ENCODE measurements around the gene HHIP.

The HHIP gene

DNA sequence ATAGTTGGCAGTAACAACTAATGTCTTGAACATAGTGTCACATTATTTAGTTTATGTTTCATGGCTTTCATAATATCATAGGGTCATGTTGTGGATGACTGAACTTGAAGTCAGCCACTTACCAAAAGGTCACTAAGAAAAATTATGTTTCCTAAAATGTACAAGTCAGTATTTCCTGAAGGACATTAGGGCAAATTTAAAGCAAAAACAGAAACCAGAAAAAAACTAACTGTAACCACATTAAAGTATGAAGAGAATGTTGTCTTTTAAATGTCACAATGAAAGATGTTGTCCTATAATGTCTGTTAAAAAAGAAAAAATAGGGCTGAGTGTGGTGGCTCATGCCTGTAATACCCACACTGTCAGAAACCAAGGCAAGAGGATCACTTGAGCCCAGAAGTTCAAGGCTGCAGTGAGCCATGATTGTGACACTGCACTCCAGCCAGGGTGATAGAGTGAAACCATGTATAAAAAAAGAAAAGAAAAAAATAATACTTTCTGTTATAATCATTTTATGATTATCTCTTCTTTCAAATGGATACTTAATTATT lies 55.8 kb downstream of the HHIP start:
- H3K36me3 ChIP-seq, result no peaks in the 10 kb centered on the region
- no peaks in the 10 kb centered on the region for H3K9me3 ChIP-seq
- no peaks in the 10 kb centered on the region for H4K20me1 ChIP-seq
- no peak for TF ChIP-seq Cebpa-rat (IDR thresholded peaks at IDR 0.05)
- H3K4me2 ChIP-seq, result no peak overlapping the region
- H3K27ac ChIP-seq, result no peak overlapping the region
- no peak overlapping the region for H3K4me3 ChIP-seq
- H3K27me3 ChIP-seq, result no peaks in the 10 kb centered on the region
- H3K4me1 ChIP-seq, result no peaks in the 10 kb centered on the region
- no peak overlapping the region for H3K9ac ChIP-seq

DNA sequence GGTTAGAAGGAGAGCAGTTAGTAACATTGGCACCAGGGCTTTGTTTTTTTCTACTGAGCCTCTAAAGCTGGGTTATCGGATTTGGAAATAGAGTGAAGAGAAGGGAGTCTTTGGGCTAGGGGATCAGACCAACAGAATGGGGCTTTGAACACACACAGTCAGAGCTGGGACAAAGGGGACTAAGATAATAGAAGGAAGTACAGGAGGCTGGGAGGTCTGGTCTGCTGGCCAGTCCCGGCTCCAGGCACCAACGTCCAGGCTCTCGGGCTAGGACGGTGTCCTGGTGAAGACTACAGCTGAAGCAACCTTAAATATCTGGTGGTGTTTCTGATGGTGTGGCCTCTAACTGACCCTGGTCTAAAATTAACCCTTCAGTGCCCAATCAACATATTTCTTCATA lies 57.5 kb downstream of the HHIP start:
- Histone ChIP-seq H4K20me1 (no peaks in the 10 kb centered on the region), H3K4me2 (no peak overlapping the region), H3K9me3 (no peaks in the 10 kb centered on the region), H3K27me3 (no peaks in the 10 kb centered on the region), H3K9ac (no peak overlapping the region), H3K36me3 (no peaks in the 10 kb centered on the region), H3K4me1 (no peaks in the 10 kb centered on the region), H3K4me3 (no peak overlapping the region), H3K27ac (no peak overlapping the region)
- no peak for TF ChIP-seq Cebpa-rat (IDR thresholded peaks at IDR 0.05)

DNA sequence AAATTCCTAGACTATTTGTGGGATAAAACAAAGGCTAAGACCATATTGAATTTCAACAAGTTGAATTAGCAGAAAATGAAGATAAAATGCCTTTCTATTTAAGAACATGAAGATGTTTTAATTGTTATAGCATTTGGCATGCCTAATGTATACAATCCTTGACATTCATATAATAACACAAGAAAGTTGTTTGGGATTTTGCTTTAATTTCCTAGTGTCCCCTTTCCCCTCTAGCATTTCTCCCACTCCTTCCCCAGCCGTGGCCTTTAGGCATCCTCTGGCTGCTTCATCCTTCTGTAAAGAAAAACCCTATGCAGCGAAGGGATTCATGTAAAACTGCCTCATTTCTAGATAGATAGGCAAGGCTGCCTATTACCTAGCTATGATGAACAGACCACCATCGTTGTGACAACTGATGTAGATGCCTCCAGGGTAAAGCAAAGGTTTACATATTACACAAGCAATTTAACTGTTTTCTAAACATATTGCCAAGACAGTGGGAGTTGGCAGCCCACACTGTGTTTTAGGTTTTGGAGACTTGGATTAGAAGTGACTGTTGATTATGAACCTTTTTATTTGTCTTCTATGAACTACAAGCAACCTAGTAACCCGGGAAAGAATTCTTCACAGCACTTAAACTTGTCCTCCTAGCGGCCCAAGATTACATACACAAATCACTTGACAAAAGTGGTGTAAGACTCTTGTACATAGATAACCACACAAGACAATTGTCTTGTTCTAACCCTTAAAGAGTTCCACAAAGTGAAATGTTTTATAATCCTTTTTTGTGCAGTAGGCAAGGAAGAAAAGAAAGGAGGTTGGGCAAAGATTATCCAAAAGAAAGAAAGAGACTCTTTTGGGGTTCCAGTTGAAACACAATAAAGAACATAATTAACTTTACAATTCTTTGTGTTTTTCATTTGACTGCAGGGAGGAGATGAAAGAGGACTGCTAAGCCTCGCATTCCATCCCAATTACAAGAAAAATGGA lies 59.9 kb downstream of the HHIP start:
- H3K9me3 ChIP-seq, result no peaks in the 10 kb centered on the region
- TF ChIP-seq Cebpa-rat (IDR thresholded peaks at IDR 0.05), result no peak
- no peak overlapping the region for H3K9ac ChIP-seq
- H3K36me3 ChIP-seq, result no peaks in the 10 kb centered on the region
- no peak overlapping the region for H3K4me3 ChIP-seq
- H3K4me2 ChIP-seq, result no peak overlapping the region
- no peaks in the 10 kb centered on the region for H3K4me1 ChIP-seq
- no peaks in the 10 kb centered on the region for H4K20me1 ChIP-seq
- no peaks in the 10 kb centered on the region for H3K27me3 ChIP-seq
- no peak overlapping the region for H3K27ac ChIP-seq

DNA sequence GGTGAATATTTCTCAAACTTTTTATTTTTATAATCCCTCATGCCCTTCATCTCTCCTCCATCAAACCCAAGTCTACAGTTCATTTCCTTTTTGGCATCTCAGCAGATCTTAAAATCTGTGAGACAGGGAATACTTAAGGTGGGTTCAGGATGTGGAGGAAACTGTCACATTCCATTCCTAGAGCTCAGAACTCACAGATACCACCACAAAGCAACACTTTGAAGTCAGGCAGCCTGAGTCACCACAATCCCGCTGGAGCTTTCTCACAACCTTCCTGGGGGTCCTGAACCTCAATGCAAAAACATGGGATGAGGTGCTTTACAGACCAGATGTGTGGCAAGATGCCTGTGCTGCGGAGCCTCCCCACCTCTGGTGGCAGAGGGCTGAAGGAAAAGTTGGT lies 63.2 kb downstream of the HHIP start:
- Histone ChIP-seq H3K36me3 (no peaks in the 10 kb centered on the region), H3K4me2 (no peak overlapping the region), H3K9me3 (no peaks in the 10 kb centered on the region)

DNA sequence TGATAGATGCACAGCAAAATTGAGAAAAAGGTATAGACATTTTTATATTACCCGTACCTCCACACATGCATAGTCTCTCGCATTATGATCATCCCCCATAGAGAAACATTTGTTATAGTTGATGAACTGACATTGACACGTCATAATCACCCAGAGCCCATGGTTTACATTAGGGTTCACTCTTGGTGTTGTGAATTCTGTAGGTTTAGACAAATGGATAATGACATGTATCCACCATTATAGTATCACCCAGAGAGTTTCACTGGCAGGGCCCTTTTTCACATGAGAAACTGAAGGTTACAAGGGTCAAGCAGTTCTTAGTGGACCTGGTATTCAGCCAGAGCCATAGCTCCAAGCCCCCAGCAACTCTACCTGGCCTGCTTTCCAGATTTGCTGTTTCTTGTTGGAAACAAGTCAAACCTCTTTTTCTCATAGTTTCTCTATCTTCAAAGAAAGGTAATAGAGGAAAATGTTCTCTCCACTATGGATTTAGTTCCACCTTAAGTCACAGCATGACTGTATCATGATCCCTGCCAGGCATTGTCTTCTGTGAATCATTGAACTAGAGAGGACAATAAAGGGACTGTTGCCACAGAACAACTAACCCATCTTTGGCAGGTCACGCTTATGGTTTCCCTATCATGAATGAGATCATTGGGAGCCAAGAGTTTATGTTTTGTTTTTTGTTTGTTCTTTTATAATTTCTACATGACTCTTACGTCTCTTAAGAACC lies 64.0 kb downstream of the HHIP start:
- Histone ChIP-seq H3K27me3 (no peaks in the 10 kb centered on the region), H3K36me3 (no peaks in the 10 kb centered on the region), H3K9me3 (no peaks in the 10 kb centered on the region), H3K4me2 (no peak overlapping the region), H4K20me1 (no peaks in the 10 kb centered on the region), H3K9ac (no peak overlapping the region), H3K4me3 (no peak overlapping the region), H3K4me1 (no peaks in the 10 kb centered on the region), H3K27ac (no peak overlapping the region)
- TF ChIP-seq Cebpa-rat (IDR thresholded peaks at IDR 0.05), result no peak

More for the DNA sequence above, 63.2 kb downstream of the HHIP start:
- no peaks in the 10 kb centered on the region for H3K27me3 ChIP-seq
- H3K4me1 ChIP-seq, result no peaks in the 10 kb centered on the region
- no peak overlapping the region for H3K4me3 ChIP-seq
- no peak overlapping the region for H3K9ac ChIP-seq
- no peak overlapping the region for H3K27ac ChIP-seq
- H4K20me1 ChIP-seq, result no peaks in the 10 kb centered on the region
- no peak for TF ChIP-seq Cebpa-rat (IDR thresholded peaks at IDR 0.05)

DNA sequence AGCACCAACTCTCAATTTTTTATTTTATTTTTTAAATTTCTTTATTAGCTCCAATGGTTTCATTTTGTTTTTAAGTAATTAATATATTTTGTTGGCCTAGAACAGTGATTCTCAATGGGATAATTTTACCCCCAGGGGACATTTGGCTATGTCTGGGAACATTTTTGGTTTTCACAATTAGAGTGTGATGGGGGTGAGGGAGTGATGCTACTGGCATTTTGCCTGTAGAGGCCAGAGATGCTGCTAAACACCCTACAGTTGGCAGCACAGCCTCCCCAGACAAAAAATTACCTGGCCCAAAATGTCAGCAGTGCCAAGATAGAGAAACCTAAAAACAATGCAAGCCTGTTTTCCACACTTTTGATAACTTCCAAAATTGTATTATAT lies 64.6 kb downstream of the HHIP start:
- Histone ChIP-seq H3K4me2 (no peak overlapping the region), H3K9ac (no peak overlapping the region), H3K27ac (no peak overlapping the region), H3K9me3 (no peaks in the 10 kb centered on the region), H3K4me3 (no peak overlapping the region), H3K4me1 (no peaks in the 10 kb centered on the region), H3K36me3 (no peaks in the 10 kb centered on the region), H3K27me3 (no peaks in the 10 kb centered on the region), H4K20me1 (no peaks in the 10 kb centered on the region)
- TF ChIP-seq Cebpa-rat (IDR thresholded peaks at IDR 0.05), result no peak

DNA sequence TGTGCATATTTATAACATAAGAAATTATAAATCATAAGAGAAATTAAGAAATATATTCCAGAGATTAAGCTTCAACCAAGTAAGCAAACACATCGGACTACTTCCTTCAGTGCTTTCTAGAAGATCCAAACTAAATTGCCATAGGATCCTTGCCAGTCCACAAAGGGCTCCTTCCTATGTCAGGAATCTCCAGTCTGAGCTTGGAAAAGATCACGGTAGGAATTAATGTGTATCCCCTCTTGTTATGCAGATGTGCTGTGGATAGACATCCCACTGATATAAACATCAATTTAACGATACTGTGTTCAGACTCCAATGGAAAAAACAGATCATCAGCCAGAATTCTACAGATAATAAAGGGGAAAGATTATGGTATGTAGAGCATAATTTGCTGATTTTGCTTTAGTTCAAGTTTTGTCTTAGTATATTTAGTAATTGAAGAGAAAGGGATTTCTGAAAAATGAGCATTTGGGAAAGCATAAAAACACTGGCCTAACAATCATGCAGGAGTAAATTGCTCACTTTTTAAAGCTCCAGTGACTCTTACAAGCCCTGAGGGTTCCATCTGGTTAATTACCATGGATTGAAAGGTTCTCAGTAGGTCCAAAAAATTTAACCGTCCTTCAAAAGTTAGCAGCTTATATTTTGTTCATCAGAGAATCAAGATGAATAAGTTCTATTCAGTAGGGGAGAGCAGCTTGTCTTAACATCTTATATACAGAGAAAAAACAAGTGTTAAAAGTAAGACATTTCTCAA lies 65.9 kb downstream of the HHIP start:
- no peaks in the 10 kb centered on the region for H3K27me3 ChIP-seq
- H3K4me2 ChIP-seq, result no peak overlapping the region
- TF ChIP-seq Cebpa-rat (IDR thresholded peaks at IDR 0.05), result no peak
- H3K9ac ChIP-seq, result no peak overlapping the region
- no peaks in the 10 kb centered on the region for H4K20me1 ChIP-seq
- no peaks in the 10 kb centered on the region for H3K36me3 ChIP-seq
- no peak overlapping the region for H3K27ac ChIP-seq
- H3K4me1 ChIP-seq, result no peaks in the 10 kb centered on the region
- no peak overlapping the region for H3K4me3 ChIP-seq
- H3K9me3 ChIP-seq, result no peaks in the 10 kb centered on the region

DNA sequence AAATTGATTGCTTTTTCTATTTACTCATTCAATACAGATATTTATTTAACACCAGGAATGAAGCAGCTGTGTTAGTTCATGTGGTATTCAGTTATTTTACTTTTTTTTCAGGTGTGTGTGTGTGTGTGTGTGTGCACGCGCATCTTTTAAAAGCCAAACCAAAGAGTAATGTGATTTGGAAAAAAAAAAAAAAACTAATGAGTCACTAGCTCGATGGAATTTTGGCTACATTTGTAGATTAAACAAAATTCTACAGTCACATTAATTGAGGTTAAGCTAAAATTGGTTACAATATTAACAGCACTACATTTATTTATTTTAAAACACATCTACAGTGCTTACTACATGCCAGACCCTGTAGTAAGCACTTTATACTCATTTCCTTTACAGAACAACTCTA lies 66.8 kb downstream of the HHIP start:
- H3K4me1 ChIP-seq, result no peaks in the 10 kb centered on the region
- H3K27ac ChIP-seq, result no peak overlapping the region
- no peaks in the 10 kb centered on the region for H4K20me1 ChIP-seq
- no peak for TF ChIP-seq Cebpa-rat (IDR thresholded peaks at IDR 0.05)
- no peak overlapping the region for H3K4me3 ChIP-seq
- no peaks in the 10 kb centered on the region for H3K36me3 ChIP-seq
- H3K9me3 ChIP-seq, result no peaks in the 10 kb centered on the region
- H3K27me3 ChIP-seq, result no peaks in the 10 kb centered on the region
- no peak overlapping the region for H3K4me2 ChIP-seq
- H3K9ac ChIP-seq, result no peak overlapping the region

DNA sequence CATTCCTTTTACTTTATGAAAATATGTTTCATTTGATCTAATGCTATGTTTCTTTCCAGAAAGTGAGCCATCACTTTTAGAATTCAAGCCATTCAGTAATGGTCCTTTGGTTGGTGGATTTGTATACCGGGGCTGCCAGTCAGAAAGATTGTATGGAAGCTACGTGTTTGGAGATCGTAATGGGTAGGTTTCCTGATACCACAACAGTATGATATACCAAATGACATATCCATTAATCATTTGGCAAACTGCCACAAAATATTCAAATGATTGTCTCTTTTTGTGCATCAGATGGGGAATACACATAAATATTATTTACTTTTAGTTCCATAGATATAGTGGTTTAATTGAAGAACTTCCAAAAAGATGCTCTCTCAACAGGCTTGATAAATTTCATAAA lies 68.2 kb downstream of the HHIP start:
- Histone ChIP-seq H3K4me2 (no peak overlapping the region), H3K36me3 (no peaks in the 10 kb centered on the region), H3K27me3 (no peaks in the 10 kb centered on the region), H3K9me3 (no peaks in the 10 kb centered on the region), H4K20me1 (no peaks in the 10 kb centered on the region), H3K4me1 (no peaks in the 10 kb centered on the region), H3K9ac (no peak overlapping the region), H3K27ac (no peak overlapping the region), H3K4me3 (no peak overlapping the region)
- no peak for TF ChIP-seq Cebpa-rat (IDR thresholded peaks at IDR 0.05)
